Nucleus accumbens (tissue), 56 donors: Measurements from ENCODE around the gene TBX18.

ENCODE experiments used
- DNase-seq, 56 donors: peaks; one replicate each; lab custom pipeline; 2025; lab: John Stamatoyannopoulos, UW

TBX18 gene

GRCh38 chr6:84773431-84774156 lies 9.2 kb upstream of the TBX18 start:
- DNase-seq: no peak

DNA sequence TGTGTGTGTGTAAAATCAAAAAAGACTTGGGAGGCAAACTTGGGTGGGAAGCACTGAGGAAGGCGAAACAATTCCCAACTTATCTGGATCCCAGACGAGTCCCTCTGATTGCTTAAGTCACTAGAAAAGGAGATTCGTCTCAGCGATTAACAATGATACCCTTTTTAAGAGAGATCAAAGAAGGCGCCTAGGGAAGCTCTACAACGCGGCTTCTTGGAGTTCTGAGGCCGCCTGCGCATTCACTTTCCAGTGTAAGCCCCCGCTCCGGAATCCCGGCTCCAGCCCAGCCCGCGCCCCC lies 8.7 kb upstream of the TBX18 start:
- DNase-seq: no peak

DNA sequence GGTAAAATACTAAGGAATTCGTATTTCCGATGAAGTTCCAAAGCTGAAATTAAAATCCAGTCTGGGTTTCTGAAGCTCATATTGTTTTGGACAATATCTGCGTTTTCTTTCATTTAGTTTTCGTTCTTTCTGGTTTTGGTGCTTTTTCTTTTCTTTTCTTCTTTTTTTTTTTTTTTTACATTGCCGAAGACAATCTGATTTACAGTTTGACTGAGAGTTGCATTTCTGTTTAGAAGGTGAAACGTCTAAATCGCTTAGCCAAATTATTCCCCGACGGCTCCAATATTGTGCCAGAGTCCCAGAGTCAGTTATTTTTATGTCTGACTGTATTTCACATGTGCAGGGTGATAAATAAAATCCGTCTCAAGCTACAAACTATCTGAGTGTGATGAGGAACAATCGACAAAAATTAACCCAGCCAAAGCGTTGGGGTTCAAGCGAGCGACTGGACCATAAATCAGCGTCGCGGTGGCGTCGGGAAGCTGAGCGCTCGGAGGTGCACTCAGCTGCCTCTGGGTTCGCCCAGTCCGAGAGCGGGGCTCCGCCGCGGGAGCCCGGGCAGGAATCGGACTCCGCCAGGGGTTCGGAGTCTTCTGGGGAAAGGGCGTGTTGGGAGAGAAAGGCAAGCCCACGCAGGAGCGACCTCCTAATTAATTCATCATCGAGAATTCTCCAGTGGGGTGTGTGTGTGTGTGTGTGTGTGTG lies 8.2 kb upstream of the TBX18 start:
- DNase-seq: no peak

DNA sequence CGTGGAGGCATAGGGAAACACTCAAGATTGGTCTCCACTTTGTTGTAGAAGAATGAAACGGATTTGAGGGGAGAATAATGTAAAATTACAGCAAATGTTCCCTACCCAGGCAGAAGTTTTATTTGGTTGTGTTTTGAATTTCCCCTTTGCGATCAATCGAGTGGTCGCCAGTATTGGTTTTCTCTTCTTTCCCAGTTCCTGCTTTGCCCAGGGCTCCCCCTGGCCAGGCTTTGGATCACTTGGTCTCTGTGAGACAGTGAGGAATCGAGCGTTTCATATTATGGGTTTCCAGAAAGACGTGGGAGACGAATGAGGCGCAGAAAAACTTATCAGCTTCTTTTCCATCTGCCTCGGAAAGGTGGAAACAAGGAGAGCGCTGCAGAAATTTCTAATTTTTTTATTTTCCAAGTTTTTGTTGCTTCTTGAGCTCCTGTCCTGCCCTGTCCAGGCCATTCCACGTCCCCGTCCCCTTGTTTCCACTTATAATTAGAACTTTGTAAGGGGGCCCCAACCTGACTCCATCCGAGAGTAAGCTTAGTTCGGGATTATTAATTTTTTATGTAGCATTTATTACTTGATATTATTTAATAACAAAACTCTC lies 7.5 kb upstream of the TBX18 start:
- no peak for DNase-seq

- no peak for DNase-seq
Observed at GRCh38 chr6:84771125-84771755, 6.8 kb upstream of the TBX18 start.

- no peak for DNase-seq
Observed at GRCh38 chr6:84770521-84770920, 6.1 kb upstream of the TBX18 start.

- no peak for DNase-seq
Observed at GRCh38 chr6:84769306-84769705, 4.9 kb upstream of the TBX18 start.

GRCh38 chr6:84768442-84769174 lies 4.2 kb upstream of the TBX18 start:
- no peak for DNase-seq

GRCh38 chr6:84767526-84768201 lies 3.3 kb upstream of the TBX18 start:
- DNase-seq: no peak

GRCh38 chr6:84766799-84767525 lies 2.6 kb upstream of the TBX18 start:
- DNase-seq: no peak

- DNase-seq: no peak
Observed at GRCh38 chr6:84766118-84766798, 1.9 kb upstream of the TBX18 start.

DNA sequence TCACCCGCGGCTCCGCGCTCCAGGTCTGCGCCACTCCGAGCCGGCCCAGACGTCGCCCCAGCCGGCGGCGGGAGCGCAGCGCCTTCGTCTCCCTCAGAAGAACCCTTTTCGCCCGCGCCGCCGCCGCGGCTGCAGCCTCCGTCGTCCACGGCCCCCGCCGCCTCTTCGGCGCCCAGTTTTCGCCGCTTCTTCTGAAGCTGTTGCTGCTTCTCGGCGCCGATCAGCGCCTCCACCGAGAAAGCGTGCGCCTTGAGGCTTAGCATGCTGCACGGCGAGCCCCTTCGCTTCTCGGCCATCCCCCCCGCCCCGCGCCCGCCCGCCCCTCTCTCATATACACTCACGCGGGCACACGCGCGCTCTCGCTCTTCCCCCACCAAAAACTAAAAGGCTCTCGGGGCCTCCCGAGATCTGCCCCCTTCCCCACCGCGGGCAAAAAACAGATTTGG lies 489 bp downstream of the TBX18 start:
- DNase-seq: no peak

GRCh38 chr6:84763003-84763885 lies 1.2 kb downstream of the TBX18 start:
- DNase-seq: no peak

- DNase-seq: no peak
Observed at GRCh38 chr6:84762220-84763002, 2.0 kb downstream of the TBX18 start.

GRCh38 chr6:84758486-84758885 lies 5.9 kb downstream of the TBX18 start:
- DNase-seq: no peak

DNA sequence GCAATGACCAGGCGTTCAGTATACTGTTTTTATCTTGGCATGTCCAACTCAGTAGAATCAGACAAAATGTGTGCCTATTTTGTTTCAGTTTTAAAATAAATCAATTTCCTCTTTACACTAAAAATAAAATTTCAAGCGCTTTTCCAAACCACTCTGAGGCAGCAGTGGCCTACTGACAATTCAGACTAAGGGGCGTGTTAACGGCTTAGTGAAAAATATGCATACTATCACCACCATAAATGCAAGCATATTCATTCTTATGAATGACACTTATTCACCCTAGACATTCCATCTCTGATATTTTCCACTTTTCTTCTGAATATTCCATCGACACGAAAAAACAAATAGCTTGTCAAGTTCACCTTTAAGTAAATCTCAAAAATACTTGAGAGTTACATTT lies 7.5 kb downstream of the TBX18 start:
- no peak for DNase-seq

GRCh38 chr6:84756466-84756865 lies 7.9 kb downstream of the TBX18 start:
- DNase-seq: no peak
